Right lung (tissue), 5 donors: Measurements from ENCODE around the gene PLXDC1. TPM values are rescaled to one million over a fixed set of nuclear protein-coding genes. Genes with fewer than 3 reads are reported as not detected.
"Not testable (repeated sequence)": the region's sequence is repeated elsewhere in the genome, so short reads cannot be mapped to it uniquely, and the experiment has no call there.

Source experiments
- DNase-seq, 2 donors: peaks; one replicate each; pipeline ENCODE4 v3.0.0-alpha.2; 2013
- polyA plus RNA-seq, 5 donors: library from polyadenylated mRNA; unstranded; fragments of 120-200 nt; gene quantifications; one replicate each; pipeline versions ENCODE4 v1.2.1 to v1.2.3, GENCODE V29; 2013; ENCODE audit warnings: inconsistent platforms in 1 of 5, low replicate concordance in 1 of 5; ENCODE audit not compliant: insufficient read length in 5 of 5, insufficient read depth in 1 of 5

Gene PLXDC1
- polyA plus RNA-seq, 5 donors = 5.4 to 8.7 (median 6.1) TPM

- no peak for DNase-seq
Observed at GRCh38 chr17:39183045-39183444, 31.6 kb upstream of the PLXDC1 start.

- no peak for DNase-seq
Observed at GRCh38 chr17:39181303-39181702, 29.9 kb upstream of the PLXDC1 start.

GRCh38 chr17:39178536-39178935 is 27.1 kb upstream of the PLXDC1 start:
- DNase-seq = no peak

GRCh38 chr17:39177256-39177655 is 25.8 kb upstream of the PLXDC1 start:
- DNase-seq = no peak

- DNase-seq = no peak
Observed at GRCh38 chr17:39175695-39176093, 24.3 kb upstream of the PLXDC1 start.

GRCh38 chr17:39174920-39175694 is 23.7 kb upstream of the PLXDC1 start:
- DNase-seq = peak; percentile 46 to 66

- DNase-seq = no peak
Observed at GRCh38 chr17:39173526-39174274, 22.3 kb upstream of the PLXDC1 start.

- no peak for DNase-seq
Observed at GRCh38 chr17:39173080-39173479, 21.6 kb upstream of the PLXDC1 start.

GRCh38 chr17:39171933-39172332 is 20.5 kb upstream of the PLXDC1 start:
- no peak for DNase-seq

- DNase-seq = no peak
Observed at GRCh38 chr17:39170558-39170957, 19.1 kb upstream of the PLXDC1 start.

- no peak for DNase-seq
Observed at GRCh38 chr17:39170109-39170508, 18.7 kb upstream of the PLXDC1 start.

- no peak for DNase-seq
Observed at GRCh38 chr17:39169518-39169917, 18.1 kb upstream of the PLXDC1 start.

- DNase-seq = no peak
Observed at GRCh38 chr17:39169101-39169500, 17.7 kb upstream of the PLXDC1 start.

GRCh38 chr17:39168503-39168902 is 17.1 kb upstream of the PLXDC1 start:
- DNase-seq = not testable (repeated sequence)

GRCh38 chr17:39167476-39167875 is 16.0 kb upstream of the PLXDC1 start:
- peak; percentile 25 to 39 for DNase-seq

GRCh38 chr17:39166437-39167335 is 15.2 kb upstream of the PLXDC1 start:
- no peak for DNase-seq

- DNase-seq = no peak
Observed at GRCh38 chr17:39165841-39166349, 14.5 kb upstream of the PLXDC1 start, which contains the start of gene ARL5C. Gene ARL5C, minus strand, starts transcription at chr17:39166161. Its CDS starts 401 bp downstream, at chr17:39165760.

GRCh38 chr17:39165178-39165840 is 13.9 kb upstream of the PLXDC1 start:
- DNase-seq = no peak

GRCh38 chr17:39164675-39165143 is 13.3 kb upstream of the PLXDC1 start:
- DNase-seq = peak; percentile 72 to 79

- DNase-seq = no peak
Observed at GRCh38 chr17:39161962-39162361, 10.5 kb upstream of the PLXDC1 start.

- DNase-seq = no peak
Observed at GRCh38 chr17:39158623-39159022, 7.2 kb upstream of the PLXDC1 start.
